NOMO-1 treated with DMSO at 0.1 percent for 48 hours (cell line): Measurements from ENCODE around the gene NEDD9.

ENCODE experiments used
- DNase-seq: peaks from one replicate; lab custom pipeline; 2025; ENCODE audit not compliant: unreplicated experiment; lab: John Stamatoyannopoulos, UW

NEDD9 gene, protein sequence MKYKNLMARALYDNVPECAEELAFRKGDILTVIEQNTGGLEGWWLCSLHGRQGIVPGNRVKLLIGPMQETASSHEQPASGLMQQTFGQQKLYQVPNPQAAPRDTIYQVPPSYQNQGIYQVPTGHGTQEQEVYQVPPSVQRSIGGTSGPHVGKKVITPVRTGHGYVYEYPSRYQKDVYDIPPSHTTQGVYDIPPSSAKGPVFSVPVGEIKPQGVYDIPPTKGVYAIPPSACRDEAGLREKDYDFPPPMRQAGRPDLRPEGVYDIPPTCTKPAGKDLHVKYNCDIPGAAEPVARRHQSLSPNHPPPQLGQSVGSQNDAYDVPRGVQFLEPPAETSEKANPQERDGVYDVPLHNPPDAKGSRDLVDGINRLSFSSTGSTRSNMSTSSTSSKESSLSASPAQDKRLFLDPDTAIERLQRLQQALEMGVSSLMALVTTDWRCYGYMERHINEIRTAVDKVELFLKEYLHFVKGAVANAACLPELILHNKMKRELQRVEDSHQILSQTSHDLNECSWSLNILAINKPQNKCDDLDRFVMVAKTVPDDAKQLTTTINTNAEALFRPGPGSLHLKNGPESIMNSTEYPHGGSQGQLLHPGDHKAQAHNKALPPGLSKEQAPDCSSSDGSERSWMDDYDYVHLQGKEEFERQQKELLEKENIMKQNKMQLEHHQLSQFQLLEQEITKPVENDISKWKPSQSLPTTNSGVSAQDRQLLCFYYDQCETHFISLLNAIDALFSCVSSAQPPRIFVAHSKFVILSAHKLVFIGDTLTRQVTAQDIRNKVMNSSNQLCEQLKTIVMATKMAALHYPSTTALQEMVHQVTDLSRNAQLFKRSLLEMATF

DNA sequence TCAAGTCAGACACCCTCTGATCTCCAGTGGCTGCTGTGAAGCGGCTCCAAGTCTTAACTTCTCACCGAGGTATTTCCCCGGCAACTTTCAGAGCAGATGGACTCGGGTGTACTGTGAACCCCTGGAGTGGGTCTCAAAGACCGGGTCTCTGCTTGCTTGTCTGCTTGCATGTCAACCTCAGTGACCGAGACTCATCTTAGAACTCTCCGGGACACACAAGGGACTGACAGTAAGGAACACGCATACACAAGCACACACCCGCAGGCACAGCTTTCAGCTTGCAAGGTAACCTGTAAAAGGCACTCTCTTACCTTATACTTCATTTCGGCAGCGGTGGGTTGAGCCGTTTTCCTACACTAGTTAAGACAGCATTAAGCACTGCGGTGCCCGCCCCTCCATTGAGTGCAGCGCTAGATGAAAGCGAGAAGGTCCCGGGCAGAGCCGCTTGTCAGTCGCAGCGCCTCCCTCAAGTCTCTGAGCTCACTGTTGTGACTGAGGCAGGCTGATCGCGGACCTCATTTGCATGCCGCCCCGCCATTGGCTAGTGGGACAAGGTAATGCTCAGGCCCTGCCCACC is at the start of gene NEDD9:
Gene NEDD9, minus strand, starts transcription at position 476 of the 577 bp plus-strand sequence. Its CDS starts 153 bp downstream, at position 323.
- peak; percentile 96 for DNase-seq

DNA sequence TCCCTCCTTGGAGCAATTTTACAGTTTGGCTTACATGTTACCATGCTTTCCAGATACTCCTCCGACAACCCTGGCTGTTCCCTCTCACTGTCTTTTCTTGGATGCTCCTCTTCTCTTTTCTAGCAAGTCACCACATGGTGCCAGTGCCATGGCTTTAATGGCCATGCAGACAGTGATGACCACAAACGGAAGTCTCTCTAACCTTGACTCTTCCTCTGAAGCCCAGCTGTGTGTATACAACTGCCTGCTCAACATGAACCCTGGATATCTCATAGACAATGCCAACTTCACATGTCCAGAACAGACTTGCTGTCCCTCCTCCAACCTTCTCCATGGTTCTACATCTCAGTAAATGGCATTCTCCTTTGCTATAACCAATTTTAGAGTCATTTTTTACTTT is 49.8 kb upstream of the NEDD9 start:
- DNase-seq = no peak

- no peak for DNase-seq
Observed at GRCh38 chr6:11280394-11280793, 47.9 kb upstream of the NEDD9 start.

GRCh38 chr6:11279284-11279689 is 46.8 kb upstream of the NEDD9 start:
- DNase-seq = no peak

GRCh38 chr6:11278207-11278559 is 45.7 kb upstream of the NEDD9 start:
- no peak for DNase-seq

GRCh38 chr6:11277275-11278206 is 45.1 kb upstream of the NEDD9 start:
- no peak for DNase-seq

- no peak for DNase-seq
Observed at GRCh38 chr6:11276911-11277274, 44.4 kb upstream of the NEDD9 start.

- no peak for DNase-seq
Observed at GRCh38 chr6:11276228-11276627, 43.8 kb upstream of the NEDD9 start.

- peak; percentile 23 for DNase-seq
Observed at GRCh38 chr6:11275598-11275997, 43.1 kb upstream of the NEDD9 start.

DNA sequence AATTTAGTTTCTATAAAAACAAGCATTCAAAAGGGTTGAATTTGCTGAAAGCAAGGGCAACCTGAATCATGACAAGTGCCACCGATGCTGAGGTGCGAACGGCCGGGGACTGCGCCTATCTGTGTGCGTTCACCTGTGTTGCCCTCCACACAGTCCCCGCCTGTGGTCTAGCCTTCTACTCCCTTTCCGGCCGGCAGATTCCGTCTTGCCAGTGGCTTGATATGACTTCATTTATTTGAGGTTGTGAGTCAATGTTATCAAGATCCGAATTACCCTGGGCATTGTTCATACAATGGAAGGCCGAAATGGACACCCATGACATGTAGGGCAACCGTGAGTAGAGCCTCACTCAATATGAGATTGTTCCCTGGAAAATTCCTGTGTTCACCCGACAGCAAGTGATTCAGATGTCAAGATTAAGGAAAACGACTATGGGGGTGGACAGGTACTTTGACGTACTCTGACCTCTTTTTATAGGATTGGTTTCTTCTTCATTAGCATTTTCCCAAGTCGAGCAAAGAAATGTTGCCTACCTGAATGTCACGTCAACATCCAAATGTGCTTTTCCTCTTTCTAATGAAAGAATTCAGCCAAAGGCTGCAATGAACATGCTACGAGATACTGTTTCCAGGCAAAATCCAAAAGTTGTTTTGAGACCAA is 41.1 kb upstream of the NEDD9 start:
- DNase-seq = no peak

DNA sequence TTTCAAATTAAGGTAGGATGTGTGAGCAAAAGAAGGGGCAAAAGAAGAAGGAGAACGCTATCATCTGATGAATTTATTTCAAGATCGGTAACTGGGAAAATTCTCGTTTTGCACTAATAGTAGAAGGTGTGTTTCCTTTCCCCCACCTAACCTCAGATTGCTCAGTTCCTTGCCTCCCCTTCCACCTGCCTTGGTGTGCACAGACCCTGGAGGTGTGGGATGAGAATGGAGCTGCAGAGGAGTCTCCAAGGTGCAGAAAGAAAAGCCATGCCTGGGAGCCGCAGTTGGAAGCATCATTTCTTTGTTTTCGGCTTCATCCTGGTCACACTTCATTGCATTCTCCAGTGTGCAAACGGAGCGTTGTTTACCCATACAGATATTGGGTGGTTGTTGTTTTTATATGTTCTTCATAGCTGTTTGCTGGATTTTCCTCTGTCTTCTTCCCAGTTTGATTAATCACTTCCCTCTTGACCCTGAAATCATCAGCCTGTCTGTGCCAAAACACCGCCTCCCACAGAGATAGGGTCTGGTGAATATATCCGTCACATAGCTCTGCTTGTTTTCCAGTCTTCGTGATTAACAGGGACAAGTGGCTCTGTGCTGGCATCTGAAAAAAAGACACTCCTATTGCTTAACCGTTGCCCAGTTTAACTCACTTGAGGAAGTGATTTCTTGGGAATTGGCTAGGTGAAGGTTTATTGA is 40.2 kb upstream of the NEDD9 start:
- no peak for DNase-seq

DNA sequence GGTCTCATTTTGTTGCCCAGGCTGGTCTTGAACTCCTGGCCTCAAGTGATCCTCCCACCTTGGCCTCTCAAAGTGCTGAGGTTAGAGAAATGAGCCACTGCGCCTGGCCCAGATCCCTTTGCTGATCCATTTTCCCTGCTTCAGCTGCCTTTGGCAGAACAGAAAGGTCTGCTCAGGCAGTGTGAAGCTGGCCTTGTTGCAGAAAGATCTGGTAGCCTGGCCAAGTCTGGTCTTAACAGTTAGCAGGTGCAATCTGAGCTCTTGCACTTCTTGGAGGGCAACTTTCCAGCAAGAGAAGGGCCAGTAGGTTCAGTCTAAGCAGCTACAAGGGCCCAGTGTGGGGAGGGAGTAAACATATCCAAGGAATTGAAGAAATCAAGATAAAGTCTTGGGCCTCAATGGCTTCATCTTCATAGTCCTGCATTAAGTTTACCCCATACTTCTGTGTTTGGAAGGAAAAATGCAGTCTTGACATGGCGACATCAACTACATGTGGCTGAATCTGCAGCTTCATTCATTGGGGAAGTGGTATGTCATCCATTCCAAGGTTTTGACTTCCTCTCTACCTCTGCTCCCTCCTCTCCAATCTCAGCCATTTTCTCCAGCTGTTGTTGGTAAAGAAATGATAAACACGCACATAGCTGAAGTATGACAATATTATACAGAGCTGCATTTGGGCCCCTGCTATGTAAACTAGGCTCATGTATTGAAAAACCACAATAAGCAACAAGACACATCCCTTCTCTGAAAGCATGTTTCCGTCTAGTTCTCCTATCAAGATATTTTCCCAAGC is 39.0 kb upstream of the NEDD9 start:
- no peak for DNase-seq

DNA sequence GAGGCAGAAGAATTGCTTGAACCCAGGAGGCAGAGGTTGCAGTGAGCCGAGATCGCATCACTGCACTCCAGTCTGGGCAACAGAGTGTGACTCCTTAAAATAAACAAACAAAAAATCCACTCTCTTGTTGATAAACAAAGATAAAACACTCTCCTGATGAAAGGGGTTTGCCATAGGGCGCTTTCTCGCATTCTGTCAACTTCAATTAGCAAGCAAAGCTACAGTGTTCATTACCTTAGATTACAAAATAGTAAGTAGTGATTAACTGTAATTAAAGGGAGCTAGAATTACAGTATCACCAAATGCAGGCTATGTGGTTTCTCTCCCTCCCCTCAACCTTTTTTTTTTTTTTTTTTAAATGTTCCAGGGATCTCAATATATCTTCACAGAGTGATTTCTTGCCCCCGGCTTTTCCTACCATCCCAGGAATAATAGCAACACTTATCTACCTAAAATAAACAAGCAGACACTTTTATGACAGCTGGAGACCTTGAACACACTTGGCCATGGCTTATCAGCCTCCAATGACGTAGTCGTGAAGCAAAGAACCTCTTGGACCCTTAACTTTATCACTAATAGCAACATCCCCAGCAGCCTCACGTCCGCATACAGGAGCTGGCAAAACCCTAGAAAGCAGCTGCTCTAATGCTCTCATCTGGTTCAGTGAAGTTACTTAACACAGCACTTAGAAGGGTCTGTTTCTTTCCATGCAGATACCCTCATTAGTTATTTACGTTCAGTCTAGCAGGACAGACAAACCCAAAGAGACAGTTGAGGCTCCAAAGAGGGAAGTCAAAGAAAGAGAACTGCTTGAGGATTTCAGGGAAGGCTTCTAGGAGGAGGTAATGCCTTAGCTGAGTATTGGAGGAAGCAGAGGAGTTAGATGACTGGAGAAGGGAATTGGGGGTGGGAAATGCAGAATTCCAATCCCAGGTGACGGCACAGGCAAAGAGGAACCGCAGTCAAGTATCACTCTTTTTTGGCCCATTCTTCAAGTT is 37.9 kb upstream of the NEDD9 start:
- DNase-seq = no peak

- no peak for DNase-seq
Observed at GRCh38 chr6:11268978-11269377, 36.5 kb upstream of the NEDD9 start.

GRCh38 chr6:11266926-11267325 is 34.5 kb upstream of the NEDD9 start:
- DNase-seq = no peak

GRCh38 chr6:11265932-11266331 is 33.5 kb upstream of the NEDD9 start:
- DNase-seq = no peak

DNA sequence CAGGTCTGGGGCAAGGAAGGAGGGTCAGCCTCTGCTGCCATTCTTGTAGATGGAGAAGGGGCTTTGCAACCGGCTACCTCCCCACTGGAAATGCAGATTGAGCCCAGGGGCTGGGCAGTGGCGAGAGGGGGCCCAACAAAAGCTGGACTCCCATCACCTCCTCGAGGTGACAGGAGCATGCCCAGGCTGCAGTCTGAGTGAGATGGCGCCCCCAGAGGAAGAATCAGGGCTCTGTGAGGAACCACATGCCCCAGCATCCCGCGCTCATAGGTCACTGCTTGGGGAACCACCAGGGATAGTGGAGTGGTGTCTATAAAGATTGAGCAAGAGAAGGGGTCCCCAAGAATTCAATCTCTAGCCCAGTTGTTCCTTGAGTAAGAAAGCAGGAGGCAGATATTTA is 31.6 kb upstream of the NEDD9 start:
- no peak for DNase-seq

DNA sequence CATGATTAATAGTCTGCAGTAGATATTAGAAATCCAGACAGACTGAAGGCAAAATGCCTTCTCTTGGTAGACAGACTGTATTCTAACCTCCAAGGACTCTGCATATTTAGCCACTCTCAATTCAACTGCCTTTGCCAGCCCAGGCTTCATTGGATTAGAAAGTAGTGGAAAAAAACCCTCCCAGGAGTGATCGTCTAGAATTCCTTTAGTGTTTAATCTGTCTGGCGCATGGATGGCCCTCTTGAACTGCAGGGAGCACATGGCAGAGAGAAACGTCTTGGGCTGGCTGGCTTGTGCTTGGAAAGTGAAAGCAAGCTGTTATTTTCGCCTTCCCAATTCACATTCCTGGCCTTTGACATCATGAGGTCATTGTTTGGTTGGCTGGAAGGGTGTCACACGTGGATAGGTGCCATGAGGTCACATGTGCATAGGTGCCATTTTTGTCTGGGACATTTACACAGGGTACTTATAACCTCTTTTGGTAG is 30.9 kb upstream of the NEDD9 start:
- no peak for DNase-seq
